HG02938 (cell line): ENCODE measurements around the gene LAMP1.
A peak's percentile ranks its signal among the peaks of the same experiment; 100 is the strongest.
"Not testable (repeated sequence)": the region's sequence is repeated elsewhere in the genome, so short reads cannot be mapped to it uniquely, and the experiment has no call there.

Experiments used
- ATAC-seq: cut with Tn5 transposase; IDR thresholded peaks from one replicate; pipeline ENCODE4 v1.9.1; 2021; ENCODE audit warnings: mild to moderate bottlenecking, moderate library complexity; ENCODE audit not compliant: unreplicated experiment

Gene LAMP1, protein sequence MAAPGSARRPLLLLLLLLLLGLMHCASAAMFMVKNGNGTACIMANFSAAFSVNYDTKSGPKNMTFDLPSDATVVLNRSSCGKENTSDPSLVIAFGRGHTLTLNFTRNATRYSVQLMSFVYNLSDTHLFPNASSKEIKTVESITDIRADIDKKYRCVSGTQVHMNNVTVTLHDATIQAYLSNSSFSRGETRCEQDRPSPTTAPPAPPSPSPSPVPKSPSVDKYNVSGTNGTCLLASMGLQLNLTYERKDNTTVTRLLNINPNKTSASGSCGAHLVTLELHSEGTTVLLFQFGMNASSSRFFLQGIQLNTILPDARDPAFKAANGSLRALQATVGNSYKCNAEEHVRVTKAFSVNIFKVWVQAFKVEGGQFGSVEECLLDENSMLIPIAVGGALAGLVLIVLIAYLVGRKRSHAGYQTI

DNA sequence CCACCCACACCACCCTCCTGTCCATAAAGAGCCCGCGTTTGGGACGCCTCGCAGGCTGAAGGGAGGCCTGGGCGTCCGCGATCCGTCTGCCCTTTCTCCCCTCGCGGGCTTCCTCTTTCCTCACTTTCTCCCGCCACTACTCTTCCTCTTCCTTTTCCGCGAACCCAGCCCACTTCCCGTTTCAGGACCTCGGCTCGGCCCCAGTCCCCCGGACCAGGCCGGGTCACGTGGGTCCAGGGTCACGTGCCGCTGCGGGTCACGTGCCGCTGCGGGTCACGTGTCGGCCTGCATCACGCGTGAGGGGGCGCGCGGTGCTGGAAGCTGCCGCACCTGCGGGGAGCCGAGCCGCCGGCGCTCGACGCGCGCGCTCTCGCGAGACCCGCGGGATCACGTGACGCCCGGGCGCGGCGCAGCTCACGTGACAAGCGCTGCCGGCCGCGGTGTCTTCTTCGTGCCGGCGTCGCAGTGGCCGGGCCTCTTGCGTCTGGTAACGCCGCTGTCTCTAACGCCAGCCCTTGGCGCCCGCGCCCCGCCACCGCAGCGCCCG lies at the start of gene LAMP1:
Gene LAMP1 (plus strand): TSS at position 417 of the 547 bp plus-strand sequence. CDS start 196 bp downstream, outside the sequence.
- ATAC-seq, result peak; percentile 59

GRCh38 chr13:113252516-113253095 lies 44.4 kb upstream of the LAMP1 start:
- ATAC-seq, result no peak

GRCh38 chr13:113257908-113258307 lies 39.1 kb upstream of the LAMP1 start:
- not testable (repeated sequence) for ATAC-seq

DNA sequence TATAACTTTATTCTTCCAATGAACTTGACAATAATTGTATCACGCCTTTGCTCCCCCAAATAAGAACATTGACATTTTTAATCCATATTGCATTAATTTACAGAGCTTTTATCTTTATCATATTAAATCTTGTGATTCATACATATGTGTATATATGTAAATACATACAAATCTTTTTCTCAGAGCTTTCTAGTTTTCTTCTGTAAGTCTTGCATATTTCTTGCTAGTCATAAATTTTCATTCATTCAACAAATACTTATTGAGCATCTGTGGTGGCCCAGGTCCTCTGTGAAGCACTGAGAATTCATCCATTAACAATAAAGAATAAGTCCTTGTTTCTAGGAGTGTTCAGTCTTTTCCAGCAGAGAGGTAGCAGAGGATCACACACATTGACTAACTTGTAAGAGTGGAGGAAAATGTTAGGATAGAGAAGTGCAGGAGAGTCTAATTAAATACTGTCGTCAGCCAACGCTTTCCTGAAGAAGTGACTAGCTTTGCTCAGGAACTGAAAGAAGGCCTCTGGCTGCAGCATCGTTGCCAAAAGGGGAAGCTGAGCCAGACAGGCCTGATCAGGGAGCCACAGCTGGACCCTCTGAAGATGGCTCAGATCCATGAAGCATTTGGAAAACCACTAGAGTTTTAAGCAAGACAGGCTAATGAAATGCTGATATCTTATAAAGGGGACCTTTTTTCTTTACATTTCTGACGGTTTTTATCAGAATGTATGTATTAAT lies 38.6 kb upstream of the LAMP1 start:
- no peak for ATAC-seq

DNA sequence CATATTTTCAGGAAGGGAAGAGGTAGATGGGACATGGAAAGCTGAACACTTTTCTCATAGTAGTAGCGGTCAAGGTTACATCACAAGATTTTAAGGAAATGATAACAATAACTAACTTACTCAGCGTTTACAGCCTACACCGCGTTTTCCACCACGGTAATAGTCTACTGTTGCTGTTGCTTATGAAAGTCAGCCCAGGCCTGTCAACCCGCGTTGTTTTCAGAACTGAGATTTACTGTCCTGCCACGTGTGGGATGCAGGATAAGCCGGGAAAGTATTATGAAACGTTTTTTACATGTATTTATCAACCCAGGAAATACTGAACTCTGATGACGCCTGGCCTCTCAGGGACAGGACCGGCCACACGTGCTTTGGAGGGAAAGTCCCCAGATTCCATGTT lies 36.0 kb upstream of the LAMP1 start:
- ATAC-seq, result no peak

GRCh38 chr13:113263016-113263415 lies 34.0 kb upstream of the LAMP1 start:
- ATAC-seq, result not testable (repeated sequence)

GRCh38 chr13:113267642-113268405 lies 29.2 kb upstream of the LAMP1 start:
- no peak for ATAC-seq

GRCh38 chr13:113272031-113272430 lies 25.0 kb upstream of the LAMP1 start:
- ATAC-seq, result no peak

DNA sequence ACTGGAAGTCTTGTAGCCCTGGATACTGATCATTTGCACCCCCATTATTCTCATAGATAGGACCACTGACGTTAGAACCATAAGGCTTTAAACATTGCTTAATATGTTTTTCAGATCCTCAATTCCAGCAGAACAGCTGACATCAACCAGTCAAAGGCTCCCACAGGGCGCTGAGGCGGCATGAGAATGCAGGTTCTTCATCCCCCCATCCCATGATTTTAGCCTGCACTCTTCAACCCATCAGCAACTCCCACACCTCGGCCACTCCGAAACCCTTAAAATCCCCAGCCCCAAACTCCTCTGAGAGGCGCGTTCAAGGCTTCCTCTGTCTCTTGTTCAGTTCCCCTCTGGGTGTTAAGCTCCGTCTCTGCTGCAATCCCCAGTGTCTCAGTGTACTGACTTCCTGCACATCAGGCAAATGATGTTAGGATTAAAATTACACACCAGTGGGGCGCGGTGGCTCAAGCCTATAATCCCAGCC lies 24.3 kb upstream of the LAMP1 start:
- ATAC-seq, result no peak

GRCh38 chr13:113273321-113273720 lies 23.7 kb upstream of the LAMP1 start:
- no peak for ATAC-seq

DNA sequence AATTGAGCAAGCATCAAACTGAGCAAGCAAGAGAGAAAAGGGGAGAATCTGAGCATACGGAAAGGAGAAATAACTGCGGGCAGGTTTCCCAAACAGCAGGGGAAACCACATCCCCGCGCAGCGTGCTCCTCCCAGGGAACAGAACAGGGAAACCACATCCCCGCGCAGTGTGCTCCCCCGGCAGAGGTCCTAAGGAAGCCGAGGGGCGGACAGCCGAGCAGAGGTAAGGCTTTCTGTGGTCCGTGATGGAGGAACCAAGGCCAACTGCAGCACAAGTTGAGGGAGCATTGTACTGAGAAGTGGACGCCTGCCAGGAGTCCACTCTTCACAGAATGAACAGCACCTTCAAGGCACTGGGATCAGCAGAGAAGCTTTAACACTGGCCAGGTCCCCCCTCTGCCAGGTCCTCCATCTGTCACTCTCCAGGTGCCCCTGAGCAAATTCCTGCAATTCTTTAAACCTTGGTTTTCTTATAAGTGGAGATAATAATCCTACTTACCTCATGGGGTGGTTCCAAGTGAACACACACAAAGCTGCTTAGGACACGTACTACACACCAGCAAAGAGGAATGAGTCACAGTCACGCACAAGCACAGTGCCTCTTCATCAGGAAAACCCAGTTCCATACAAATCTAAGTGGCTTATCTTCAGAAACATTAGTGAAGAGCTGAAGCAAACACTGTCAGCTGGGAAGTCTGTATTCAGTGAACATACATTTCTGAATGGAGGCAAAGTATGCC lies 23.0 kb upstream of the LAMP1 start:
- no peak for ATAC-seq

DNA sequence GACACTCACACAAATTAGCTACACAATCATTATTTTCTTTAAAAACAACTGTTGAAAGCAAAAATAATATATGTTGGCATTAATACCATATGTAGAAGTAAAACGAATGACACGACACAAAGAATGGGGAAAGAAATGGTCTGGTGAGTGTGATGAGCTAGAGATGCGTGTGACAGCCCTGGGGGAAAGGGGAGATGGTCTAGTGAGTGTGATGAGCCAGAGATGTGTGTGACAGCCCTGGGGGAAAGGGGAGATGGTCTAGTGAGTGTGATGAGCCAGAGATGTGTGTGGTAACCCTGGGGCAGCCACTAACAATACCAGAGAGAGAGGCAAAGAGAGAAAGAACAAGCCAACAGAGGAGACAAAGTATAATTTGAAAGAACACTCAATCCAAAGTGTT lies 22.3 kb upstream of the LAMP1 start:
- no peak for ATAC-seq

GRCh38 chr13:113275387-113275786 lies 21.7 kb upstream of the LAMP1 start:
- ATAC-seq, result peak; percentile 58

GRCh38 chr13:113280126-113280525 lies 16.9 kb upstream of the LAMP1 start:
- ATAC-seq, result no peak

DNA sequence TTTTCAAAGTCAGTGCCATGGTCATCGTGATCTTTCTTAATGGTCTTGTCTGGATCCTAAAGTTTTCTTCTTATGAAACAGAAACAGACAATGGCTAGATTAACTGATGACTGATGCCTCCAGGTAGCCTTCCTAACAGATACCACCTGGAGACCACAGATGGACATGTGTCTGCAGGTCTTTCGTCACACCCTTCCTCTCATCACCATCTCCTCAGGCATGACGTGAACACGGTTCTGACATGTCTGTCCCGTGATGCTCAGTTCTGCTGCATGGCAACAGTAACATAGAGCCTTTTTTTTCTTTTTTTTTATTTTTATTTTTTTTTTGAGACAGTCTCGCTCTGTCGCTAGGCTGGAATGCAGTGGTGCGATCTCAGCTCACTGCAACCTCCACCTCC lies 13.1 kb upstream of the LAMP1 start:
- no peak for ATAC-seq

- no peak for ATAC-seq
Observed at GRCh38 chr13:113288880-113289279, 8.2 kb upstream of the LAMP1 start.

DNA sequence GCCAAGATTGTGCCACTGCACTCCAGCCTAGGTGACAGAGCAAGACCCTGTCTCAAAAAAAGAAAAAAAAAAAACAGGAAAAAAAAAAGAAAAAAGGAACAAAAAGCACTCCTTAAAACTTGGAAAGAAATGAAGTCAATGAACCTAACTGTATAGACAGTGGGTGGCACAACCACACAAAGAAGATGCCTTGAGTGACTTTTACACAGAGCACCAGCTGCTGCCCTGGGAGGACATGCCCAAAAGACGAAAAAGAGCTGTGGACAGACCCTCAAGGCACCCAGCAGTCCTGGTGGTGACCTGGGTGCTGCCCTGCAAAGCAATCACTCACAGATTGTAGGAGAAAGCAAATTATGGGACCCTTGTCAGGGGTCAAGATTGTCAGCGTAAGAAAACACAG lies 5.9 kb upstream of the LAMP1 start:
- ATAC-seq, result no peak

- no peak for ATAC-seq
Observed at GRCh38 chr13:113292021-113292862, 4.8 kb upstream of the LAMP1 start.

GRCh38 chr13:113293686-113294085 lies 3.4 kb upstream of the LAMP1 start:
- no peak for ATAC-seq
